ENCODE data around the gene STK16.
"Not testable (repeated sequence)": the region's sequence is repeated elsewhere in the genome, so short reads cannot be mapped to it uniquely, and the experiment has no call there.

STK16 gene, protein sequence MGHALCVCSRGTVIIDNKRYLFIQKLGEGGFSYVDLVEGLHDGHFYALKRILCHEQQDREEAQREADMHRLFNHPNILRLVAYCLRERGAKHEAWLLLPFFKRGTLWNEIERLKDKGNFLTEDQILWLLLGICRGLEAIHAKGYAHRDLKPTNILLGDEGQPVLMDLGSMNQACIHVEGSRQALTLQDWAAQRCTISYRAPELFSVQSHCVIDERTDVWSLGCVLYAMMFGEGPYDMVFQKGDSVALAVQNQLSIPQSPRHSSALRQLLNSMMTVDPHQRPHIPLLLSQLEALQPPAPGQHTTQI

DNA sequence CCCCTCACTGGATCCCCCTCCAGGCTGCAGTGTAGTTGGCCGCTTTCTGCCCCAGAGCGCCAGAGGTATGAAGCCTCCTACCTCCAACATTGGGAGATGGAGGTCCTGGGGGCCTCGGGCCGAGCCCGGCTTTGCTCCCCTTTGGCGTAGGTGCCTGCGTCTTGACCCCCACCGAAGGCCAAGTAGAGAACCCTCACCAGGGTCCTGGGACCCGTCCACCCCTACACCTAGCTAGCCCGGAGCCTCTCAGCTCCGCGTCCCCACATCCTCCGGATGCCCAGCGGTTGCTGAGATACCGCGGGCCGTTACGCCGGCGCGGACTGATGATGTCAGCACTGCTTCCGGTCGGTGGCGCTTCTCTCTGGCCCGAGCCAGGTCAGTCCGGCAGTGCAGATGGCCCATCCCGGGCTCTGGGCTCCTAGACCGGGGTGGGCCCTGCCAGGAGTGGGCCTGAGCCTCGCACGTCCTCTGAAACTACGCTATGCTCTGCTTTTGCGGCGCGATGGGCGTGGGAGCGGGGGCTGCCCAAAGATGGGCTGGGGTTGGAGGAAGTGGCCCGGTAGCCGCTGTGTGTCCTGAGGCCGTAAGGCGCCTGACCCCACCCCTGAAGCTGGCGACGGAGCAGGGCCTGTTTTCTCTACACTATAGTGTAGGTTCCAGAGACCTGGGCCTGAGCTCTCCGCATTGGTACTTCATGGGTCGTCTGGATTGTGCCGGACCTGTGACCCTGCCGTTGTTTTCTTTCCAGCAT lies at the start of gene STK16, which contains the start of gene GLB1L:
Gene STK16 (plus strand): TSS at position 332 of the 751 bp plus-strand sequence. CDS start 521 bp downstream, outside the sequence.
Gene GLB1L (minus strand): TSS at position 297 of the 751 bp plus-strand sequence. CDS start 1,871 bp downstream, outside the sequence.
- DNase-seq (ENCODE audit: low spot score), result peak; percentile 88

DNA sequence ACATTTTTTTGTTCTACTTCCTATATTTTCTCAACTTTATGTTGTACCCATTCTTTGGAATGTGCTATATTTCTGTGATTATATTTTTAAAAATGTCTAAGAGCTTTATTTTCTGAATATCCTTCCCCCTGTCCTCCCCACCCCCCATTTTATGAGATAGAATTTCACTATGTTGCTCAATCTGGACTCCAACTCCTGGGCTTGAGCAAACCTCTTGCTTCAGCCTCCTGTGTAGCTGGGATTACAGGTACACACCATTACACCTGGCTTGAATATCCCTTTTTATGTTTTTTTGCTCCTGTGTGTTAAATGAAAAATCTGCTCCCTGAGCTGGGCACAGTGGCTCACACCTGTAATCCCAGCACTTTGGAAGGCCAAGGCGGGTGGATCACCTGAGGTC lies 47.9 kb upstream of the STK16 start:
- no peak for DNase-seq (ENCODE audit: low spot score)

DNA sequence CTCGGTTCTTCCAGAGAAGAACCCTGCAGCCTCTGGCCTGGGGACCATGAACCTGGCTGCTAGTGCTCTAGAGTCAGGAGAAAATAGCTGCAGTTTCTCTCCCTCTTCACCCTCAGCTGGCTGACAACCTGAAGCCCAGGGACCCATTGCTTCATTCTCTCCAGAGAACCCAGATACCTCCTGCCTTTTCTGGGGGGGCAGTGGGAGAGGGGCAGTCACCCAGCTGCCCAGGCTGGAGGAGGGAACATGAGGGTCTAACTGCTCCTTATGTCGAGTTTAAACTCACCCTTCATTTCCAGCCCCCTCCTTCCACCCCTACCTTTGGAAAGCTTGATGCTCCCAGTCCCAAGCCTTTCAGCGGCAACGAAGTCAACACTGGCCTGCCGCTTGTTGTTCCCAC lies 46.3 kb upstream of the STK16 start:
- no peak for DNase-seq (ENCODE audit: low spot score)

DNA sequence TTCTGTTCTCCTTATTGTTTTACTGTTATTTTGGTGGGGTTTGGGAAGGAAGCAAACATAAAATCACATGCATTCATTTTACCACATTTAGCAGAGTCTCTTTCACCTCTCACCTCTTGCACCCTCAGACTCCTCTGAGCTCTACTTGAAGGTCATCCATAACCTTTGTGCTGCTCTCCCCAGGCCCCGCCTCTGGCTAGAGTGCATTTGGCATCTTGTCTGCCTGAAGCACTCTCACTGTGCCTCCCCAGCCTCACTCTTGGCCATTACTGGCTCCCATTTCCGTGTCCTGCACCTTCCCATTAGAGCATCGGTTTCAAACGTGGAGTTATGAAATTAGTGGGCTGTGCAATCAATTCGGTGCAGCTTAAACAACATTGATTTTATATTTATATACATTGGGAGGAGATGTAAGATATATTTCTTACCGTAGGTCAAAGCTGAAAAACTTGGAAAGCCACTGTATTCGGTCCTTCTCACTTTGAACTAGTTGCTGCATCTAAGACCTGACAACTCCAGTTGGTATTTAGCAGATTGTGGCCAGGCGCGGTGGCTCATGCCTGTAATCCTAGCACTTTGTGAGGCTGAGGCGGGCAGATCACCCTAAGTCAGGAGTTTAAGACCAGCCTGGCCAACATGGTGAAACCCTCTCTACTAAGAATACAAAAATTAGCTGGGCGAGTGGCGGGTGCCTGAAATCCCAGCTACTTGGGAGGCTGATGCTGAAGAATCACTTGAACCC lies 45.6 kb upstream of the STK16 start:
- DNase-seq (ENCODE audit: low spot score), result no peak

DNA sequence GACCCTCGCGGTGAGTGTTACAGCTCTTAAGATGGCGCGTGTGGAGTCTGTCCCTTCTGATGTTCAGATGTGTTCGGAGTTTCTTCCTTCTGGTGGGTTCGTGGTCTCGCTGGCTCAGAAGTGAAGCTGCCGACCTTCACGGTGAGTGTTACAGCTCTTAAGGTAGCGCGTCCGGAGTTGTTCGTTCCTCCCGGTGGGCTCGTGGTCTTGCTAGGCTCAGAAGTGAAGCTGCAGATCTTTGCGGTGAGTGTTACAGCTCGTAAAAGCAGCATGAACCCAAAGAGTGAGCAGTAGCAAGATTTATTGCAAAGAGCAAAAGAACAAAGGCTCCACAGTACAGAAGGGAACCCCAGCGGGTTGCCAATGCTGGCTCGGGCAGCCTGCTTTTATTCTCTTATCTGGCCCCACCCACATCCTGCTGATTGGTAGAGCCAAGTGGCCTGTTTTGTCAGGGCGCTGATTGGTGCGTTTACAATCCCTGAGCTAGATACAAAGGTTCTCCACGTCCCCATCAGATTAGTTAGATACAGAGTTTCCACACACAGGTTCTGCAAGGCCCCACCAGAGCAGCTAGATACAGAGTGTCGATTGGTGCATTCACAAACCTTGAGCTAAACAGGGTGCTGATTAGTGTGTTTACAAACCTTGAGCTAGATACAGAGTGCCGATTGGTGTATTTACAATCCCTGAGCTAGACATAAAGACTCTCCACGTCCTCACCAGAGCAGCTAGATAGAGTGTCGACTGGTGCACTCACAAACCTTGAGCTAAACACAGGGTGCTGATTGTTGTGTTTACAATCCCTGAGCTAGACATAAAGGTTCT lies 44.6 kb upstream of the STK16 start:
- DNase-seq (ENCODE audit: low spot score), result not testable (repeated sequence)

DNA sequence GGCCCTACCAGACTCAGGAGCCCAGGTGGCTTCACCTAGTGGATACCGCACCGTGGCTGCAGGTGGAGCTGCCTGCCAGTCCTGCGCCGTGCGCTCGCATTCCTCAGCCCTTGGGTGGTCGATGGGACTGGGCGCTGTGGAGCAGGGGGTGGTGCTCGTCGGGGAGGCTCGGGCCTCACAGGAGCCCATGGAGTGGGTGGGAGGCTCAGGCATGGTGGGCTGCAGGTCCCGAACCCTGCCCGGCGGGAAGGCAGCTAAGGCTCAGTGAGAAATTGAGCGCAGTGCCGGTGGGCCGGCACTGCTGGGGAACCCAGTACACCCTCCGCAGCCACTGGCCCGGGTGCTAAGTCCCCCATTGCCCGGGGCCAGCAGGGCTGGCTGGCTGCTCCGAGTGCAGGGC lies 43.9 kb upstream of the STK16 start:
- not testable (repeated sequence) for DNase-seq (ENCODE audit: low spot score)

DNA sequence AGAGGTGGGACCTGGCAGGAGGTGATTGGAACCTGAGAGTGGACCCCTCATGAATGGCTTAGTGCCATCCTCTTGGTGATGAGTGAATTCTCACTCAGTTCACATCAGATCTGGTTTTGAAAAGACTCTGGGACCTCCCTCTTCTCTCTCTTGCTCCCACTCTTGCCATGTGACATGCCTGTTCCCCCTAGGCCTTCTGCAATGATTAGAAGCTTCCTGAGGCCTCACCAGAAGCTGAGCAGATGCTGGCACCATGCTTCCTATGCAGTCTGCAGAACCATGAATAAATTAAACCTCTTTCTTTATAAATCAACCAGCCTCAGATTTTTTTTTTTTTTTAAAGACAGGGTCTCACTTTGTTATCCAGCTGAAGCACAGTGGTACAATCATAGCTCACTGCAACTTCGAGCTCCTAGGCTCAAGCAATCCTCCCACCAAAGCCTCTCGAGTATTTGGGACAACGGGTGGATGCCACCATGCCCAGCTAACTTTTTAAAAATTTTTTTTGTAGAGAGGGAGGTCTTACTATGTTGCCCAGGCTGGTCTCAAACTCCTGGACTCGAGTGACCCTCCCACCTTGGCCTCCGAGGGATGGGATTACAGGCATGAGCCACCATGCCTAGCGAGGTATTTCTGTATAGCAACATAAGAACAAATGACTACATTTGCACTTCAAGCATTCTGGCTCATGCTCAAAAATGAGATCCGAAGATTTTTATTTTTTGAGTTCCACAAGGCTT lies 40.7 kb upstream of the STK16 start:
- DNase-seq (ENCODE audit: low spot score), result no peak

DNA sequence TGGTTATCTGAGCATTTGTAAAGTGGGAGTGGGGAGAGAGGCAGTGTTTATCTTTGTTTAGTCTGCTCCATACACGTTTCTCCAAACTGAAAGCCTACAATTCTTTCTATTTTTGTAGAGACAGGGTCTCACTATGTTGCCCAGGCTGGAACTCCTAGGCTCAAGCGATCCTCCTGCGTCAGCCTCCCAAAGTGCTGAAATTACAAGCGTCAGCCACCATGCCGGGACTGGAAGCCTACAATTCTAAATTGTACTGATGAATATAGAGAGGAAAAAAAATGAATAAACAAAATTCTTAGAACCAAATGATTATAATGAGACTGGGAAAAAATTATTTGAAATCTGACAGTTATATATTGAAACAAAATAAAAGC lies 40.1 kb upstream of the STK16 start:
- DNase-seq (ENCODE audit: low spot score), result no peak

DNA sequence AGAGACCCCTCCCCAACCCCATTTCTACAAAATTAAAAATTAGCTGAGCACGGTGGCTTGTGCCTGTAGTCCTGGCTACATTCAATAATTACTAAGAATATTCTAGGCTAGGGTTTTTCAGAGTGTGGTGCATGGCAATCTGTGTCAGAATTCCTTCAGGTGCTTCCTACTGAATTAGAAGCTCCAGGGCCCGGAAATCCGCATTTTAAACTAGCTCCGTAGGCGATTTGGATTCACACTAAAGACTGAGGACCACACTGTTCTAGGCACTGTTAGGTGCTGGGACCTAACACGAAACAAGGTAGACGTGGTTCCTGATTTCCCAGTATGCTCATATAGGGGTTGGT lies 39.3 kb upstream of the STK16 start:
- no peak for DNase-seq (ENCODE audit: low spot score)

DNA sequence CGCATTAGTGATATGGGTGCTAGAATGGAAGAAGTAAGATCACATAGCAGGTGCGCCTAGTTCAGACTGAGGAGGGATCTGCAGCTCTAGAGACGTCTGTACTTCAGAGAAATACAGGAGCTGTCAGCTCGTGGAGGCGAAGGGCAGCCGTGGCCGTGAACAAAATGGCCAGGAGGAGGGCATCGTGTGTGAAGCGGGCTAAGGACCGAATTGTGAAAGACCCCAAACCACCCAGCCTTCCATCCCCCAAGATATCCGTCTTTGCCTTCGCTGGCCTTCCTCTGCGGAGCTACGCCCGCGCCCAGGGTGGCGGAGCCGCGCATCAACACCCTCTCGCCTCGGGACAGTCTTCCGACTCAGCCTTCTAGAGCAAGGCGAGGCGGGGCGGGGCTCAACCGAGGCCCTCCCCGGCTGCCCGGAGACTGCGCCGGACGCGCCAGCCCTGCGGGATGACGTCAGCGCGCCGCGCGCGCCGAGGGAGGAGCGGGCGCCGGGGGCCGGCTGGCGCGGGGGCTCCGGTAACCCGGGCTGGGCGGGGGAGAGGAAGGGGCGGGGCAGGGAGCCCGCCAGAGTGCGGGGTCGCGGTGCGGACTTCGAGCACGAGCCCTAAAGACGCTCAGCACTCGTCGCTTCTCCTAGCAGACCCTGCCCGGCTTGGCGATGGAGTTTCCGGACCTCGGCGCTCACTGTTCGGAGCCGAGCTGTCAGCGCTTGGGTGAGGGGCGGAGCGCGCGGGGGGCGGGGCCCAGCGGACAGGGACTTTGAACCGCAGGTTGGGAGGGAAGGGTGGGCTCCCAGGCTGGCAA lies 38.7 kb upstream of the STK16 start, which contains the start of gene ZFAND2B:
Gene ZFAND2B (plus strand): TSS at position 455 of the 806 bp plus-strand sequence. CDS start 206 bp downstream, at position 661.
- peak; percentile 98 for DNase-seq (ENCODE audit: low spot score)

DNA sequence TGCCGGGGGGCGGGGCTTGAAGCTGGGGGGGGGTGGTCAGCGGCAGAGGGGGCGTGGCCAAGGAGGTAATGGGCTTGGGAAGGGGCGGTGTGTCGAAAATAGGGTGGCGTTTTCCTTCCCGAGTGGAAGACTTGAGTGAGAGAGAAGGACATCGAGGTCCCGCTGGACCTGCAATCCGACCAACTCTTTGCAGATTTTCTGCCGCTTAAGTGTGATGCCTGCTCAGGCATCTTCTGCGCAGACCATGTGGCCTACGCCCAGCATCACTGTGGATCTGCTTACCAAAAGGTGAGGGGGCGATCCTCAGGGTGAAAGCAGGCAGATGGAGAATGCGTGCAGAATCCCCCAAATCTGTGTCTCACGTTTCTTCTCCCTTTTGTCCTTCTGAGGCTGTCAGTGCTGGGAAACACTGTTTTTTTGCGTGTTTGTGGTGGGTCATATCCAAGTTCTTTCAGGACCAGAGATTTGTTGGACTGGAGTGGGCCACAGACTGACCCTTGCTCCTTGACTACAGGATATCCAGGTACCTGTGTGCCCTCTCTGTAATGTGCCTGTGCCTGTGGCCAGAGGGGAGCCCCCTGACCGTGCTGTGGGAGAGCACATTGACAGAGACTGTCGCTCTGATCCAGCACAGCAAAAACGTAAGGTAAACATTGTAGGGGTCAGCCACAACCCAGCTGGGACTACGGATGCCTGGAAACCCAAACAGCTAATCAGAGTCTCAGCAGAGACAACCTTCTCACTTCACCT lies 38.0 kb upstream of the STK16 start:
- no peak for DNase-seq (ENCODE audit: low spot score)

DNA sequence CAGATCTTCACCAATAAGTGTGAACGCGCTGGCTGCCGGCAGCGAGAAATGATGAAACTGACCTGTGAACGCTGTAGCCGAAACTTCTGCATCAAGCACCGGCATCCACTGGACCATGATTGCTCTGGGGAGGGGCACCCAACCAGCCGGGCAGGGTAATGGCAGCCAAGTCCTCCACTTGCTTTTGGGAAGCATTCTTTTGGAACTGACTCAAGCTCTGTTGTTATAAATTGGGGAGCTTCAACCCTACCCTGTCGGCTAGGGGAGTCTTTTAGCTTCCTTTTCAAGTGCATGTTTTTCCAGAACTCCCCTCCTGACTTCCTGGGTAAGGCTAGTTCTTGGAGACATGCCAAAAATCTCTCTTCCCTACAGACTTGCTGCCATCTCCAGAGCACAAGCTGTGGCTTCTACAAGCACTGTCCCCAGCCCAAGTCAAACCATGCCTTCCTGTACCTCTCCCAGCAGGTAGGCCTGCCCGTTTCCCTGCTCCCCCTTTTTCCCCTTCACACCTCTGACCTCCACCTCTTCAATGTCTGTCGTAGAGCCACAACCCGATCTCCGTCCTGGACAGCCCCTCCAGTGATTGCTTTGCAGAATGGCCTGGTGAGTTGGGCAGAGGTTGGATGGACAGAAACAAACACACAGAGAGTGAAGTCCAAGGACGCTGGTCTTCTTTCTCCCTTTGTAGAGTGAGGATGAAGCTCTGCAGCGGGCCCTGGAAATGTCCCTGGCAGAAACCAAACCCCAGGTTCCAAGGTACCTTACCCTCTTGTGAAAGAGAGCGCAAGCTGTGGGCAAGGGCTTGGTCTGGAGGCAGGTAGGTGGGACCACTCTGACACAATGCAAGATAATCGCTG lies 37.2 kb upstream of the STK16 start:
- no peak for DNase-seq (ENCODE audit: low spot score)

DNA sequence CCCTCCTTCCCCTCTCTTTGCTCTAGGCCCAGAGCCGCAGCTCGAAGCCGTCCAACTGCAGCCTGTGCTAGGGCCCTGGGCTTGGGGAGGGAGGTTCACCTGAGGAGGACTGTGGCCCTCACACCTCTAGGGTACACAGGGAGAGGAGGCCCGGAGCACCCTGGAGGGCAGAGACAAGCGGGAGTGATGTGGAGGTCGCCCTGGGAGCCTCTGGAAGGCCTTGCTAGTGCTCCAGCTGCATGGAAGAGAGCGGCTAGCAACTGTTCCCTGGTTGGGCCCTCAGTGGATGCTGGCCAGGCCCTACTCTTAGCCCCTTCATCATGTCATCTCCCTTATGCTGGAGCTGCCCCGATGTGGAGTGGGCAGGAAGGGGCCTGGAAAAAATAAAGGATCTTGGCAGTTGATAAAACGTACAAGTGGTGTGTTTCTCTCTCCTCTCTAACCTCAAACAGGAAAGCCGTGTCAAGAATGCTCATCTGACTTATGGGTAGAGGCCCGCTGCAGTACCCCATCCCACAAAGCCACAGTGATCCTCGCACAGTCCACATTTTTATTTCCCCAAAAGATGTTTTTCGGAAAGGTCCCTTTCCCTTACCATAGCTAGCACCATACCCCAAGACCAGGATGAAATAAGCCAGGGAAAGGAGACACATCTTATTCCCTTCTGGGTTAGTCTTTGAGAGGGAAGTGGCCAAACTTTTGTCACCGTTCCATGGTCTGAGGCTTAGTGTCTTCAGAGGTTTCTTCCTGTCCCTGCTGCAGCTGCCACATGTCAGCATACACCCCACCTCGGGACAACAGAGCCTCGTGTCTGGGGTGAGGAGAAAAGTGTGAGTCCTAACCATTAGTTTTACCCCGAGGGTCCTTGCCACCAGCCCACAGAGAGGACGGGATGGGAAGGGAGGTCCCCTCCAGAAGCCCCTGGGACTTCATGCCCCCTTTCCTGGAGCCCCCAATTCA lies 35.8 kb upstream of the STK16 start:
- no peak for DNase-seq (ENCODE audit: low spot score)

DNA sequence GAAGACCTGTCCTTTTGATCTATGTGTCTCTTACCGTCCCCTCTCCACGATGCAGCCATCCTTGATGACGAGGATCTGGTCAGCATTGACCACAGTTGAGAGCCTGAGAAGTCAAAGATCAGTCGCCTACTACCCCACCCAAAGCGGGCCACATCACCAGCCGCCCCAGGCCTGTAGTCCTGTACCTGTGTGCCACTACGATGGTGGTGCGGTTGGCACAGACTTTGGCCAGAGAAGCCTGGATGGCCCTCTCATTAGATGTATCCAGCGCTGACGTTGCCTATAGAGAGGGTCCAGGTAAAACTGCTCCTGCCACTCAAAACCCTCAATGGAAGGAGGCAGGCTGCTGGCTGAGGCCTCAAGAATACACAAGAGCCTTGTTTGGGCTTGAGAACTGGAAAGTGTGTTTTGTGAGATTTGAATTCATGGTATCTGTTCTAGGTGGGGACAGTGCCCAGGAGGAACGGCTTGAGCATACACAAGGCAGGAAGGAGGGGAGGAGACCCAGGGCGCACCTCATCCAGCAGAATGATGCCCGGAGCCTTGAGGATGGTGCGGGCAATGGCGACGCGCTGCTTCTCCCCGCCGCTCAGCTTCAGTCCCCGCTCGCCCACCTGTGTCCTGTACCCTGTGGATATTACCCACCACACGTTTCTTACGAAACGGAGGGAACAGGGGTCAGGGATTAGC lies 34.9 kb upstream of the STK16 start:
- no peak for DNase-seq (ENCODE audit: low spot score)

DNA sequence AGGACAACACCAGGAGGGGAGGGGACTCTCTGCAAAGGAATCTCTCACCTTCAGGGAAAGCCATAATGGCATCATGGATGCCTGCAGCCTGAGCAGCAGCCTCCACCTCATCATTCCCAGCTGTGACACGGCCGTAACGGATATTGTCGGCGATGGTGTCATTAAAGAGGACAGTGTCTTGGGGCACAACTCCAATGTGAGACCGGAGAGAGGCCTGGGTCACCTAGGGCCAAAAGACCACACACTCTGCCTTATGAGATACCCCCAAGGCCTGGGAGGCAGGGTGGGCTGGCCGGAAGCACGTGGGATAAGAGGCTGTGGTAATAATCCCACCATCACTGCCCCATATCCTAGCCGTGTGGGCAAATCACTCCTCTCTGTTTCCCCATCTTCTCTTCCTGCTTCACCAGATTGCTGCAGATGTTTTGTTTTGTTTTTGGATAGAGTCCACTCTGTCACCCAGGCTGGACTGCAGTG lies 34.4 kb upstream of the STK16 start:
- no peak for DNase-seq (ENCODE audit: low spot score)

DNA sequence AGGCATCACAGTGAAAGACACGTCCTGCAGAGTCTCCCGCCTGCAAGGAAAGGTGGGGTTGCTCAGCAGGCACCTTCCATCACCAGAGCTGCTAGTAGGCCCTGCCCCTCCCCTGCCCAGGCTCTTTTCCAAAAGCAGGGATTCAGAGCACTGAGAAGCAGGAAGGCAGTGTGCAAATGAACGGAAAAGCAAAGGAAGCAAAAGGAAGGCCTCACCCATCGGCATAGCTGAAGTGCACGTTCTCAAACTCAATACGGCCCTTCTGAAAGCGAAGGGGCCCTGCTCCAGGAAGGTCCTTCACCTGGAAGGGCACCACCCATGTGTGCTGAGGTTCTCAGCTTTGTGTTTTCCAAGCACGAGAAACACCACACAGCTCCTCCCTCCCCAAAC lies 32.3 kb upstream of the STK16 start:
- no peak for DNase-seq (ENCODE audit: low spot score)
